Keratinocyte (primary cell): ENCODE results near the gene ANXA2R. TPM values are rescaled to one million over a fixed set of nuclear protein-coding genes. Genes with fewer than 3 reads are reported as not detected.
"Not testable (repeated sequence)": the region's sequence is repeated elsewhere in the genome, so short reads cannot be mapped to it uniquely, and the experiment has no call there.

Experiments
- DNase-seq: peaks from one replicate; pipeline ENCODE4 v3.0.0-alpha.2; 2011; ENCODE audit warnings: low read depth, missing footprints, low spot score
- FAIRE-seq: peaks from 2 replicates; lab custom pipeline; 2011; peaks lifted over from hg19 to GRCh38; lab: Jason Lieb, UNC
- H2AFZ ChIP-seq: 2 replicates; pipeline ENCODE4 v1.6.0; 2012; ENCODE audit warnings: low read length, control low read depth, inconsistent platforms; ENCODE audit not compliant: control insufficient read depth
- H3K27ac ChIP-seq: 2 replicates; pipeline ENCODE4 v1.5.1; 2011; ENCODE audit warnings: low read length; ENCODE audit not compliant: control insufficient read depth, insufficient read depth
- H3K27me3 ChIP-seq: 3 replicates; pipeline ENCODE4 v1.6.0; 2011; ENCODE audit warnings: low read length; ENCODE audit not compliant: control insufficient read depth, insufficient read depth; ENCODE audit errors: extremely low read depth
- H3K36me3 ChIP-seq, 2 experiments: 2 replicates in 1 of 2; 3 replicates in 1 of 2; pipeline ENCODE4 v1.5.1; 2011; ENCODE audit warnings: low read length in 2 of 2, mild to moderate bottlenecking in 1 of 2; ENCODE audit not compliant: control insufficient read depth in 2 of 2, insufficient read depth in 2 of 2; ENCODE audit errors: extremely low read depth in 1 of 2
- H3K4me1 ChIP-seq: 3 replicates; pipeline ENCODE4 v1.5.1; 2011; ENCODE audit warnings: low read length; ENCODE audit not compliant: control insufficient read depth, insufficient read depth; ENCODE audit errors: extremely low read depth
- H3K4me2 ChIP-seq: 3 replicates; pipeline ENCODE4 v1.6.0; 2011; ENCODE audit warnings: low read depth, low read length; ENCODE audit not compliant: control insufficient read depth, insufficient read depth; ENCODE audit errors: extremely low read depth
- H3K4me3 ChIP-seq, 3 experiments: fragments of 200-600 bp in 1 of 3; sonication (generic) in 1 of 3; 2 replicates in 2 of 3; 3 replicates in 1 of 3; pipeline ENCODE4 v1.5.1; 2011 to 2016; ENCODE audit warnings: low read length in 3 of 3, mild to moderate bottlenecking in 3 of 3, control low read depth in 2 of 3, inconsistent platforms in 1 of 3, low read depth in 1 of 3, mixed read lengths in 1 of 3, mixed run types in 1 of 3, moderate library complexity in 1 of 3; ENCODE audit not compliant: control insufficient read depth in 2 of 3, insufficient read depth in 2 of 3; ENCODE audit errors: extremely low read depth in 1 of 3
- H3K79me2 ChIP-seq: 2 replicates; pipeline ENCODE4 v1.6.0; 2012; ENCODE audit warnings: low read length; ENCODE audit not compliant: control insufficient read depth, insufficient read depth
- H3K9ac ChIP-seq: 3 replicates; pipeline ENCODE4 v1.6.0; 2011; ENCODE audit warnings: low read length; ENCODE audit not compliant: control insufficient read depth, insufficient read depth; ENCODE audit errors: extremely low read depth
- H3K9me1 ChIP-seq: 3 replicates; pipeline ENCODE4 v1.6.0; 2011; ENCODE audit warnings: low read length; ENCODE audit not compliant: control insufficient read depth, insufficient read depth; ENCODE audit errors: extremely low read depth
- H3K9me3 ChIP-seq: 2 replicates; pipeline ENCODE4 v1.5.1; 2012; ENCODE audit warnings: low read depth, low read length; ENCODE audit not compliant: control insufficient read depth
- H4K20me1 ChIP-seq: 3 replicates; pipeline ENCODE4 v1.6.0; 2011; ENCODE audit warnings: low read length; ENCODE audit not compliant: control insufficient read depth, insufficient read depth; ENCODE audit errors: extremely low read depth
- CTCF ChIP-seq, 3 experiments: IDR thresholded peaks in 1 of 3; conservative IDR thresholded peaks in 1 of 3; optimal IDR thresholded peaks in 1 of 3; 2 replicates in 2 of 3; 3 replicates in 1 of 3; pipeline versions ENCODE3 to v1.5.1; 2011; ENCODE audit warnings: low read length in 3 of 3, mild to moderate bottlenecking in 3 of 3, moderate library complexity in 2 of 3, control low read depth in 1 of 3, inconsistent platforms in 1 of 3; ENCODE audit not compliant: insufficient read depth in 2 of 3; ENCODE audit errors: extremely low read depth in 1 of 3
- EZH2 ChIP-seq: IDR thresholded peaks from one replicate; pipeline ENCODE4 v1.6.1; 2012; ENCODE audit warnings: inconsistent platforms, mild to moderate bottlenecking, low read length, moderate library complexity
- dilution Hi-C: fragments of 300-500 bp; cut with MboI; formaldehyde crosslinking; loops from one replicate; pipeline ENCODE4 v1.7.0; 2020; ENCODE audit warnings: low sequenced_read_pairs; ENCODE audit not compliant: extremely low pct_ligation_motif_present
- polyA plus RNA-seq, 5 experiments: library from polyadenylated mRNA; depleted of rRNA in 3 of 5; stranded (reverse) in 3 of 5; stranded (forward) in 1 of 5; unstranded in 1 of 5; fragments of >200 nt; gene quantifications; 1 replicate in 1 of 5; 2 replicates in 3 of 5; 3 replicates in 1 of 5; pipeline versions ENCODE4 v1.2.1 to v1.2.3, GENCODE V29; 2011 to 2012; ENCODE audit warnings: missing spikeins in 2 of 5, low read depth in 1 of 5, low replicate concordance in 1 of 5

Gene ANXA2R
- polyA plus RNA-seq, 1 donor (not counting 4 experiments of a cell fraction or from before 2014, with no cell fraction given): 0.17 TPM

GRCh38 chr5:43085453-43085852 lies 45.3 kb upstream of the ANXA2R start:
- Histone ChIP-seq H3K4me3 (no peak overlapping the region), H3K79me2 (no peaks in the 10 kb centered on the region), H4K20me1 (no peaks in the 10 kb centered on the region), H3K36me3 (no peaks in the 10 kb centered on the region), H3K27me3 (no peaks in the 10 kb centered on the region), H3K9ac (no peak overlapping the region), H2AFZ (no peak overlapping the region), H3K4me2 (no peak overlapping the region), H3K9me1 (no peaks in the 10 kb centered on the region), H3K9me3 (no peaks in the 10 kb centered on the region), H3K4me1 (no peaks in the 10 kb centered on the region), H3K27ac (no peak overlapping the region)
- TF ChIP-seq CTCF (optimal IDR thresholded peaks at IDR 0.05 in 1 of 3, IDR thresholded peaks at IDR 0.05 in 1 of 3, conservative IDR thresholded peaks at IDR 0.05 in 1 of 3; ENCODE audit: extremely low read depth in 1 of 3, insufficient read depth in 2 of 3, low read length in 3 of 3) (no peak), EZH2 (no peak)
- FAIRE-seq (no peak), DNase-seq (no peak)
- dilution Hi-C loops: no loop called here

- H3K9ac ChIP-seq, H3K4me3 ChIP-seq, dilution Hi-C loops, H3K4me2 ChIP-seq, H2AFZ ChIP-seq, H3K4me1 ChIP-seq, H3K9me3 ChIP-seq, FAIRE-seq, DNase-seq, H3K36me3 ChIP-seq, H3K79me2 ChIP-seq, H3K27ac ChIP-seq, H3K27me3 ChIP-seq, H4K20me1 ChIP-seq, H3K9me1 ChIP-seq: not testable (repeated sequence)
Measured at GRCh38 chr5:43084468-43084867, 44.3 kb upstream of the ANXA2R start.

GRCh38 chr5:43081345-43081744 lies 41.2 kb upstream of the ANXA2R start:
- FAIRE-seq, H3K9me3 ChIP-seq, H3K79me2 ChIP-seq, H3K9me1 ChIP-seq, H2AFZ ChIP-seq, H3K9ac ChIP-seq, H3K27me3 ChIP-seq, H3K27ac ChIP-seq, dilution Hi-C loops, H3K4me3 ChIP-seq, H3K4me2 ChIP-seq, DNase-seq, H3K4me1 ChIP-seq, H3K36me3 ChIP-seq, H4K20me1 ChIP-seq: not testable (repeated sequence)
